ENCODE results near the gene HS3ST3A1.

Gene HS3ST3A1

GRCh38 chr17:13534946-13535345, 66.8 kb downstream of the HS3ST3A1 start:
- peaks cover 28% of the 10 kb centered on the region for H3K9me3 Mint-ChIP-seq
- DNase-seq = no peak
- H3K27ac Mint-ChIP-seq = no peak overlapping the region
- peaks cover 2% of the 10 kb centered on the region for H3K27me3 Mint-ChIP-seq (ENCODE audit: low read depth, poor library complexity)
- no peak overlapping the region for H3K4me3 Mint-ChIP-seq
- H3K36me3 Mint-ChIP-seq (ENCODE audit: low read depth) = peaks cover 82% of the 10 kb centered on the region
- TF ChIP-seq, protein P1, sequence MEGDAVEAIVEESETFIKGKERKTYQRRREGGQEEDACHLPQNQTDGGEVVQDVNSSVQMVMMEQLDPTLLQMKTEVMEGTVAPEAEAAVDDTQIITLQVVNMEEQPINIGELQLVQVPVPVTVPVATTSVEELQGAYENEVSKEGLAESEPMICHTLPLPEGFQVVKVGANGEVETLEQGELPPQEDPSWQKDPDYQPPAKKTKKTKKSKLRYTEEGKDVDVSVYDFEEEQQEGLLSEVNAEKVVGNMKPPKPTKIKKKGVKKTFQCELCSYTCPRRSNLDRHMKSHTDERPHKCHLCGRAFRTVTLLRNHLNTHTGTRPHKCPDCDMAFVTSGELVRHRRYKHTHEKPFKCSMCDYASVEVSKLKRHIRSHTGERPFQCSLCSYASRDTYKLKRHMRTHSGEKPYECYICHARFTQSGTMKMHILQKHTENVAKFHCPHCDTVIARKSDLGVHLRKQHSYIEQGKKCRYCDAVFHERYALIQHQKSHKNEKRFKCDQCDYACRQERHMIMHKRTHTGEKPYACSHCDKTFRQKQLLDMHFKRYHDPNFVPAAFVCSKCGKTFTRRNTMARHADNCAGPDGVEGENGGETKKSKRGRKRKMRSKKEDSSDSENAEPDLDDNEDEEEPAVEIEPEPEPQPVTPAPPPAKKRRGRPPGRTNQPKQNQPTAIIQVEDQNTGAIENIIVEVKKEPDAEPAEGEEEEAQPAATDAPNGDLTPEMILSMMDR (IDR thresholded peaks at IDR 0.05) = no peak
- no peaks in the 10 kb centered on the region for H3K4me1 Mint-ChIP-seq

- peaks cover 17% of the 10 kb centered on the region for H3K9me3 Mint-ChIP-seq
- H3K4me1 Mint-ChIP-seq = peaks cover 21% of the 10 kb centered on the region
- no peak overlapping the region for H3K27ac Mint-ChIP-seq
- H3K27me3 Mint-ChIP-seq (ENCODE audit: low read depth, poor library complexity) = peaks cover 2% of the 10 kb centered on the region
- no peak for DNase-seq
- no peak overlapping the region for H3K4me3 Mint-ChIP-seq
- peaks cover 59% of the 10 kb centered on the region for H3K36me3 Mint-ChIP-seq (ENCODE audit: low read depth)
- TF ChIP-seq, protein P1 (IDR thresholded peaks at IDR 0.05) = no peak
Observed at GRCh38 chr17:13531721-13532120, 70.0 kb downstream of the HS3ST3A1 start.

DNA sequence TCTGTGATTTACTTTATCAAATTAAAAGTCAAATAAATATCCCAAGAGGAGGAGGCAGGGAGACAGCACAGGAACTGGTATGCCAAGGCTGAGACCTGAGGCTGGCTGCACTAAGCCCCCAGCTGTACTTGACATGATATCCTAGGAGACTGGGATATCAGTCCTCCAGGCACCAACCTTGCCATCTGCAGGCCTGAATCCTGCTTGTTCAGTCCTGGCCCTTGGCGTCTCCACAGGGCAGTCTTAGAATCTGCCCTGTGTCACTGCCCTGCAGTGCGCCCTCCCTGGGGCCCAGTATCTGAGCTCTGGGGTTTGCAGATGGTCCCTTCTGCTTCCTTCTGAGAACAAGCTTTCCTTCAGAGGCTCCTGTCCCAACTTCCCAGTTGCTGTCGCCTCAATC, 75.9 kb downstream of the HS3ST3A1 start:
- Mint-ChIP-seq H3K4me1 (peaks cover 41% of the 10 kb centered on the region), H3K36me3 (ENCODE audit: low read depth) (peaks cover 39% of the 10 kb centered on the region), H3K27ac (peak overlapping the region; percentile 85), H3K9me3 (no peaks in the 10 kb centered on the region), H3K27me3 (ENCODE audit: low read depth, poor library complexity) (no peaks in the 10 kb centered on the region), H3K4me3 (peak overlapping the region; percentile 18)
- TF ChIP-seq, protein P1 (IDR thresholded peaks at IDR 0.05) = no peak
- peak; percentile 6 for DNase-seq

DNA sequence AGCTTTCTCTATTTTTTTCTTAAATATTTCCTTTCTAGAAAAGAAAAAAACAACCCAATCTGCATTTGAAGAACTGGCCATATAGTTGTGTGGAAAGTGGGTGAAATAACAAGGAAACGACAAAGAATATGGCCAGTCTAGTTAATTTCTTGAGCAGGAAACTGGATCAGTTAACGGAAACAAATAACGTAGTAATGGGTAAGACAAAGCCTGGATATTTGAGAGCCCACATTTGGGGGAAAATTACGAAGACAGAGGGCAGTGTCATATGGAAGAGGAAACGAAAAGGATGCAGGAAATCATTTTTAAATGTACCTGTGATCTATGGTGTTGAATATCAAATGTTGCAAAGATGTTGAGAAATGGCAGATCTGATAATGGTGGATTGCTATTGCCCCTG, 78.6 kb downstream of the HS3ST3A1 start:
- Mint-ChIP-seq H3K4me1 (peaks cover 35% of the 10 kb centered on the region), H3K4me3 (no peak overlapping the region), H3K9me3 (no peaks in the 10 kb centered on the region), H3K36me3 (ENCODE audit: low read depth) (peaks cover 51% of the 10 kb centered on the region), H3K27me3 (ENCODE audit: low read depth, poor library complexity) (no peaks in the 10 kb centered on the region), H3K27ac (no peak overlapping the region)
- TF ChIP-seq, protein P1 (IDR thresholded peaks at IDR 0.05) = no peak
- no peak for DNase-seq

- Mint-ChIP-seq H3K9me3 (peaks cover 3% of the 10 kb centered on the region), H3K36me3 (ENCODE audit: low read depth) (peaks cover 55% of the 10 kb centered on the region), H3K4me3 (no peak overlapping the region), H3K27ac (no peak overlapping the region), H3K27me3 (ENCODE audit: low read depth, poor library complexity) (no peaks in the 10 kb centered on the region), H3K4me1 (peaks cover 31% of the 10 kb centered on the region)
- TF ChIP-seq, protein P1 (IDR thresholded peaks at IDR 0.05) = no peak
- DNase-seq = no peak
Observed at GRCh38 chr17:13522749-13523148, 79.0 kb downstream of the HS3ST3A1 start.

DNA sequence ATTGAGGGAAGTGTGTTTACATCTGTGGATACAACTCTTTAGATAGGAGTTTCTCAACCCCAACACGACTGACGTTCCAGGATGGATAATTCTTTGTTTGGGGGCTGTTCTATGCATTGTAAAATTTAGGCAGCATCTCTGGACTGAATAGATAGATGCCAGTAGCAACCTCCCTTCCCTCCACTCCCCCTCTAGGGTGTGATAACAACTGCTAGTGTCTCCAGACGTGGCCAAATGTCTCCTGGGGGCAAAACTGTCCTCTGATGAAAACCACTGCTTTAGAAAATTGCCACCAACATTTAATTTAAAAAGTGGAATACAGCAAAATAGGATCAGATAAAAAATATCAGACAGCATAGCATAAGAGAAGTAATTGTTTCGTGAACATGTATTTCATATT, 79.9 kb downstream of the HS3ST3A1 start:
- Mint-ChIP-seq H3K27ac (no peak overlapping the region), H3K36me3 (ENCODE audit: low read depth) (peaks cover 63% of the 10 kb centered on the region), H3K9me3 (peaks cover 4% of the 10 kb centered on the region), H3K4me1 (peaks cover 21% of the 10 kb centered on the region), H3K27me3 (ENCODE audit: low read depth, poor library complexity) (no peaks in the 10 kb centered on the region), H3K4me3 (no peak overlapping the region)
- no peak for DNase-seq
- TF ChIP-seq, protein P1 (IDR thresholded peaks at IDR 0.05) = no peak
